NCI-H345 treated with DMSO at 0.1 percent for 48 hours (cell line): ENCODE measurements around the gene PCARE.

Experiments
- DNase-seq: peaks from one replicate; lab custom pipeline; 2025; ENCODE audit not compliant: unreplicated experiment; lab: John Stamatoyannopoulos, UW

The PCARE gene

DNA sequence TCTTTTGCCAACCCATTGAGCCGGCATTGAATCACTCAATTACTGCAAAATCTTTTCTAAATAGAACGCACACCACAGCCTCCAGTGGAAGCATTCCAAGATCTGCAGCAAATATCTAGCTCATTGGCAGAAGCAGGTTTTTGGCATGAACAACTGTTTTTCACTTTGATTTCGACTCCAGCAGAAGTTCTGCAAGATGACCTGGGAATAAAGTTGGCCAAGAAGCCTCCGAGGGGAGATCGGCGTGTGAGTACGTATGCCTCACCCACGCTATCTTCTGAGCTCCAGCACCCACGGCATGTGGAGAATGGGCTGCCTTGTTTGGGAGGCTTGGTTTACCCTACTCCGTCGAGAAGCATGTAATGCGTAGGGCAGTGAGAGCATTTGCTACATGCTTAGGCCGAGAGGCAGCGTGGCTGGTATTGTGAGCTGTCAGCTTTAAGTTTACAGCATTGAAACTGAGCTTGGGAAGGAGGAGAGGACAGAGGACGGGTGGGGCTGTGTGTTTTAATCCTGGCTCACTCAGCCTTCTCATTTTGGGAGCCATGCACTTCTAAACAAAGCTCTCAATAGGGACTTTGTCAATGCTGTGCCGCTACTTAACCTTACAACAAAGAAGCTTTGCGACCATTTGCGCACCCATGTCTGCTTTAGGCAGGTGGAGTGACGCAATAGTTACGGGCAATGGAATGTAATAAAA is 10.5 kb downstream of the PCARE start:
- DNase-seq = no peak

DNA sequence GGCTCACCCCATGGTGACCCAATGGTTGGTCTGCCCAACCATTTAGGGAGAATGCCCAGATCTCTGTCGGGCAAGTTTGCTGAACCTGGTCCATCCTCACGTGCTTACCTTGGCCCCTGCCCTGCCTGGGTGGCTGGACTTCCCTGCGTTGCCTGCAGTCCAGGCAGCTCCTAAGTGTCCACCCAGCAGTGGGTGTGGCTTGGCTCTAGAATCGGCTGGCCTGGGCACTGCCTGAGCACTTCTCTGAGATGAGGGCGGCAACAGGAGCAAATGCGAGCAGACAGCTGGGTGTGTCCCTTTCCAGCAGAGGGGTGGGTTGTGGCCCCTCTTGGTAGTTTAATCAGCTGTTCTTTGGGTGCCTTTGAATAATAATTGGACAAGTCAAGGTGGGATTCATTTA is 11.3 kb downstream of the PCARE start:
- DNase-seq = no peak

DNA sequence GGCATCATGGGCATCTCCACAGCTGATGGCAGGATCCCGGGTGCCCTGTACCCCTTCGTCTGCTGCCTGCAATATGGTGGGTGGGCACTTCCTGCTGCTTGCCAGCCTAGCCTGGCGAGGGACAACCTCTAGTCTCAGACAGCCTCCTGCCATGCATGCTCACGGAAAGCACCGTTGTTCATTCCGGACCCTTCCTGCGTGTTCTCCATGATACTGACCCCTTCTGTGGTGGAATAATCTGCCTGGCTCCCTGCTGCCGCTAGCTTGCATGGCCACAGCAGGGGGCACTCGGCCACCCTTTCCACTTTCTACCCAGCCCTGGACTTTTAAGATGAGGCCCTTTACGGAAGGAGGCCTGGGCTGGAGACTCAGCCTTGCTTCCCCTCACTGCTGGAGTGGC is 12.0 kb downstream of the PCARE start:
- no peak for DNase-seq

DNA sequence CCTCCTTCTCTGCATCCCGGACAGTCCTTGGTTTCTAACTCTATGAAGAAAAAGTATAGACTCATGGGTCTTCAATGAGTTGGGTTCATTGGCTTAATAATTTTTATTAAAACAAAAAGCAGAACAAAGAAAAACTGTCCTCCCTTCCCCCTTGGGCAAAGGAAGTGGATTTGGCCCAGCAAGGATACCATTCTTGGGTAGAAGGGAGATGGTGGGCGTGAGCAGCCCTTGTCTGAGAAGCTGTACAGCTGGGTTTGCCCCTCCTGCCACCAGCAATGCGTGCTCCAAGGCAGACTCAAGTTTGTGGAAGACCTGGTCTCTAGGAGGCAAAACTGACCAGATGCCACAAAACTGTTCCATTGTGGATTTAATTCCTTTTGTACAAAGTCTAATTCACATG is 12.7 kb downstream of the PCARE start:
- no peak for DNase-seq

DNA sequence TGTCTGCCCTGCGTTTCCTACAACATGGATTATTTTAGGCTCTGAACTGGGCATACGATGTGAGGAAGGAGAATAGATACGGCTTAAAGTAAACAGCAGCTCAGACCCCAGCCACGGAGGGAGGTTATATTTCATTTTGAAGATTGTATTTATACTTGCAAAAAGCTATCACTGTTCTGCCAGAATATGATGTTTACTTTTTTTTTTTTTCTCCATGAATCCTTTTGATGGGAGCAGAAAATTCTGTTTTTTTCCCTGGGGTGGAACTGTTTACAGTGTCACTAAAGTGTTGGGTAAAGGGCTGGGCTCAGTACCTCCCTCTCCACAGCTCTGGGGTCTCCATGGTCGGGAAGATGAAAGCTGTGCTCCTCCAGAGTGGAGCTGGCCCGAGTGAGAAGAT is 13.1 kb downstream of the PCARE start:
- no peak for DNase-seq

DNA sequence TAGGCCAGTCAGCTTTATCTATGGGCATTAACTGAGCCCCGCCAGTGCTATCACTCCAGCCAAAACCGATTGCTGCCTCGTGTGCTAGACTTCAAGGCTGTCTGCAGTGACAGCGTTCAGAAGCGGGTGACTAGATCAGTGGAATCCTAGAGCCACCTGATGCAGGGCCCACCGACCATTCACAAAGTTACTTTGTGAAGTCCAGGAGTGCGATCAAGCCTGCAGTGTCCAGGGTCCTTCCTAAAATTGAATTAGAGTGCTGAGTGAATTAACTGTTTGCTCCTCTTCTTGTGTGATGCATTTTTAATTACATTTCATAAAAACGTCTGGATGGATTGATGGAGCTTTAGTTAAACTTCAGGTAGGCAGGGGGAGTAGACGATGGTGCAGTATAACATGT is 13.9 kb downstream of the PCARE start:
- DNase-seq = no peak

DNA sequence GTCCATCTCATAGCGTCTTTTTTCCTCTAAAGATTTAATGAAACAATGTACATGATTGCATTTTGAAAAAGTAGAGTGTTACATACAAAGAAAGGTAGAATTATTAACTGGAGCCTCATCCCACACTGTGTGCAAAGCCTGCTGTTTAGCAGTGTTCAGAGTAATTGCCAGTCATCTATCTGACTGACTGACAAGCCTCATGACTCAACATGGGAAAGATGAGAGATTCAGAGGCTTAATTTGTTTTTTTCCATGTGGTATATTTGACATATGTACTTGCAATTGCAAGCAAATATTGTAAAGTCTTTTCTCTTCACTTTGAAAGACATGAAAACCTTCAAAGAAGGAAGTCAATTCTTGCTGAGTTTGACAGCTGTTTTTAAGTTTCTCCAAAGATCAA is 14.7 kb downstream of the PCARE start:
- DNase-seq = no peak

DNA sequence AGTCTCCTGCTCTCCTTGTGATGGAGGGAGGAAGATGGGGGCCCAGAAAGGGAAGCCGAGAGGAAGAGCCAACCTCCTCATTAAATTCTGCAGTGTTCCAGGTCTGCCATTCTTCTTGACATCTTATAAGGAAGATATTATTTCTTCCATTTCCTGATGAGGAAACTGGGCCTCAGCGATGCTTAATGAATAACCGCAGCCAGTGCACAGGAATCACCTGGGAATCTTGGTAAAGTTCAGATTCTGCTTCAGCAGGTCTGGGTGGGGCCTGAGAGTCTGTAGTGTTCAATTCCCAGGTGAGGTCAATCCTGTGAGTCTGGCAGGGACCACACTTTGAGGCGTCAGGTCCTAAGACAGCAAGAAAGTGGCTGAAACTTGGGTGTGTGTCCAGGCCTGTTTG is 17.3 kb downstream of the PCARE start:
- DNase-seq = no peak

DNA sequence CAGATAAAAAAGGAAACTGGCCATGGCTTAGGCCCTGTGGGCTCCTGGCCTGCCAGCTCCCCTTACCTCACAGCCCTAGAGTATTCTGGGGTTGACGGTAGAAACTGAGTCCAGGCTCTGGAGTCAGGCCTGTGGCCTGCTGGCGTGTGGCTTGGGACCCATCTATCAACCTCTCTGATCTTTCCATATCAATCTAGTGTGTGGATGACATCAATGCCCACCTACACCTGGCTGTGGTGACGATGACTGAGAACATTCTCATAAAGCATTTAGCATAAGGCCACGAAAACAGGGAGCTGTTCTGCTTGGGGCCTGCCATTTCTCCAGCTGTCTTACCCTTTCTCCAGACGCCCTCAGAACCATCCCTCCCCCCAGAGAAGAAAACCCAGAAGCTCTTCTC is 17.9 kb downstream of the PCARE start:
- DNase-seq = no peak

DNA sequence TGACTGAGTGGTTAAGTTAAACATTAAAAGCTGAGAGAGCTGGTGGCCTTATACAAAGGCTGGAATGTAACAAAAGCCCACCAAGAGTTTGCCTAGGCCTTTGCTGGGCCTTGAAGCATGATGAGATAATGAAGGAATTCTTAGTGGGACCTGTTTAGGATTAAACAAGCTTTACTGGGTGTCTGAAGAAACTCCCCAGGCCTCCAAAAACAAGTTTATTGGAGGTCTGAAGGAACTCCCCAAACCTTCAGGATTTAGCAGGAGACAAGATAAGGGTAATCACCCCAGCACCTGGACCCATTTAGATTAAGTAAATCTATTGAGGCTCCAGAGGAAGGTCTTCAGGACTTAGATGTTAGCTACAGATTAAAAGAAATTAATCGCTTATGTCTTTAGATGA is 18.7 kb downstream of the PCARE start:
- DNase-seq = no peak

DNA sequence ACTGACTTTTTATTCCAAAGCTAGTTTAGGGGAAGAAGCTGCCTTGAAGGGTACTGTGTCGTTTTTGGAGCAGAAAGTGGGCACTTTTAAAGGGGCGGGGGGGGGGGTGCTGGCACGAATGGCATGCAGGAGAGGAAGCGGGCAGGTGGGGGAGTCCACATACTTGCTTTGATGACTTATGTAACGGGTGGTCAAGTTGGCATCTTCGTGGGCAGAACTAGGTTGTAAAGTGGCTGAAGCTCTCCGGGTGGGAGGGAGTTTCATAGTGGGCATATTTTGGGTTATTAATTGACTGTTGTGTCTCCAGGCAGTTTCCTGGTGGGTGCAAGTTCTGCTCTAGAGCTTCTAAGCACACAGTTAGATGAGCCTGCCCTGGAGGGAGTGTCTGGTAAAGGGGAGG is 19.9 kb downstream of the PCARE start:
- no peak for DNase-seq

DNA sequence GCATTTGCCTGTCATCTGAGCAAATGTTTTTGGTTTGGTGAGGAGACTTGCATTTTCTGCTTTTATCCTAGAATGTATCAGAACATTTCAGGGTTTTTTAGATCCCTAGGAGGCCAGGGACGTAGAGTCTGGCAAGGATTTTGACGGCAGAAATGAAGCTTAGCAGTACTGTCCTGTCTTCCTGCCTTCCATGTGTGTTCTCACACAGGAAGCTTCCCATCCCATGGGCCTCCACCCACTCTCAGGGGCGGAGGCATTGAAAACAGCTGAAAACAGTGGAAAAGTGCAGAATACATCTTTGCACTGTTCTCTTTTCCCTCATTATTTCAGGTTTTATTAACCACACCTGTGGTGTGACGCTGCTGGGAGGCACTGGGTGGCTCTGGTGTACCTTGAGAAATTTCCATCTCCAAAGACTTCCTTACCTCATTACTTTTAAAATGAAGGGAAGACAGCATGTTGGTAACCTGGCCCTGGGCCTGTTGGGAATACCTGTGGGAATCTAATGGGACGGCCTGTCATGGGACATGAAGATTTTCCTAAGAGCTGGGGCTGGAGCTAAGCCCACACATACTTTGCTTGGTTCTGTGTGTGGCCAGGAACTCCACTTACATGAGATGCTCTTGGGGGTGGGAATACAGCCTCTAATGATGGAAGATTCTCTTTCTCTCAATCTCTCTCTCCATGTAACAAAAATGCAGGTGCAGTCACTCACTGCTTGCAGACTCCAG is 20.5 kb downstream of the PCARE start:
- no peak for DNase-seq

DNA sequence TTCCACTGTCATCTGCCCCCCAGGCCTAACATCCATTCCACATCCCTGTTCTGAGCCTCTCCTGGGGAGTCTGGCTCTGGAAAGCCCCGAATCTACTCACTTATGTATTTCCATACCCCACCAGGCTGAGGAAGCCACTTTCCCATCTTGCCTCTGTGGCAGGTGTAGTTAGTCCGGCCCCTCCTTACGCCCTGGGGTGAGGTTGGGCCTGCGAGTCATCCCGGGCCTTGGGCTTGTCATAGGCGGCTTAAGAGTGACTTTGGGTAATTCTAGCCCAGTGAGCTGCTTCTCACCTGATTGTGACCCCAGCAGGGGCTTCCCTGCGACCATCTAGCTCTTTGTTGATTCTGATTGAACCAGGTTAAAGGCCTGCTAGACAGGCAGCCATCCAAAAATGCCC is 21.1 kb downstream of the PCARE start:
- DNase-seq = no peak

DNA sequence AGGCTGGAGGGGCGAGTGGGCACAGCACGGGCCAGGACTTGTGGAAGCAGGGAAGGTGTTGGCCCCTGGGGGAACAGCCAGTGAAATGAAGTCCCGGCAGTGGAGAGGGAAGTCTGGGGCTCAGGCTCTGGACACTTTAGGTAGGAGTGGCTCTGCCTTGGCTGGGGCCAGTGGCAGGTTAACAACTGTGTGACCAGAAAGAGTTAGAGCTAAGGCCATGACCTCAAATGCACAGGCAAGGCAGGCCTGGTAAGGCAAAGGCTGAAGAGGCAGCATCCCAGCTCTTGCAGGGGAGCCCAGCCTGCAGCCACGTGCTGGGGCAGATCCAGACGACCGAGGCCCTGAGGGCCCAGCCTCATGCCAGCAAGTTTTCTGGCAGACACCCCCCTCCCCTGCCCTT is 21.5 kb downstream of the PCARE start:
- DNase-seq = no peak

DNA sequence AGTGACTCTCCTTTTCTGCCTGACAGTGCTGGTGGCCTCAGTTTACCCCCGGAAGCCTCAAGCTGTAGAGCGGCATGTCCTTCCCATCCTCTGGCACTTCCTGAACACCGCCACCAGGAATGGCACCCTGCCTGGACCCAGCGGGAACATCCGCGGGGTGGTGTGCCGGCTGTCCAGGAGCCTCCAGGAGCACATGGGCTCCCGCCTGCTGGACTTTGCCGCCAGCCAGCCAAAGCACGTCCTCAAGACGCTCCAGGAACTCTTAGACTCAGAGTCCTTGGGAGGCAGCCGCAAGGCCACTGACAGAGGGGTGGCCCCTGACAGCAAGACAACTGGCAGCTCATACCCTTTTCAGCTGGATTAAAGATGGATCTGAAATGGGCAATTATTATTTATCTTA is 22.6 kb downstream of the PCARE start:
- no peak for DNase-seq

DNA sequence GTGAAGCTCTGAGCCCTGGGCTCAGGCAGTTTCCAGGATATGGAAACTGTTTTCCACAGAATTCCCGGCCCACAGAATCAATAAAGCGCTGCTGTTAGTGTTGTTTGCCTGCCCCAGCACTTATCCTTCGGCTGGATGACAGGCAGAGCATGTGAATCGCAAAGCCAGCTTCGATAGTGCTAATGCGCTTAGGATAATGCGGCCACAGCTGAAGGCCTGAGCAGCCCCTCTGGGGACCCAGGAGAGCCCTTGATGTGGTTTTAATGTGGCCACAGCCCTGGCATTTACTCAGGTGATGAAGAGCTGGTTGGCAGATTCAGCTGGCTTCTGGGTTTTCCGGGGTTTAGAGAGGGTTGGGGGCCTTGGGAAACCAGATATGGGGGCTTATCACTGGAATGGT is 23.7 kb downstream of the PCARE start:
- DNase-seq = no peak

DNA sequence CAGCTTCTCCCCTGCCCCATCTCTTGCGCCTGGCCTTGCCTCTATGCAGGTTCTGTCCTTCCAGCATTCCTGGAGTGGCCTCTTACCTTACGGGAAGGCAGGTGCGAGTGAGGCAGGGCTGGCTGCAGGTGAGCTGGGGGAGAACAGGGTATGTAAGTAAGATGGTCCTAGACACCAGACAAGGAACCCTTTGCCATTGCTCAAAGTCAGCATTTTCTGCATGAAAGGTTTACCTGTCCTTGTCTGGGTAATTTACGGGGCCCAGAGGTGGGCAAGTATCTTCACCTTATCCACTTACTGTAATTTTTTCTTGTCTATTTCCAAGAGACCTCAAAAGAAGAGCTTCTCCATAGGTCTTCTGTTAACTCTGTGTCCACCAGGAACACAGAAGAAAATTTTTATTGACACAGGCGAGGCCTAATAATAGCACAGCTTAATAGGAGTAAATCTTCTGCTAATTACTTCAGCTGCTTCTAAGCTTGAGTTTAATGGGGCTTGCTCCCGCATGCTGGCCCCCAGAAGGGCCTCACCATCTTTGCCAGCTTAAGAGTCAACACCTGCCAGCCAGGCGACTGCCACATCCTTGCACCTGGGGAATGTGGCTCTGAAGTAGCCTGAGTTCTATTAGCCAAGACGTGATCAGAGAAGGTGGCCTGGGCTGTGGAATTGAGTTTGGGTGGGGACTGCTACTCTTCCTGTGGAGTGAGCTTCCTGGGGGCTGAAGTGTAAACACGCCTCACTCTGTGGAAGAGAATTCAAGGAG is 27.1 kb downstream of the PCARE start:
- no peak for DNase-seq

DNA sequence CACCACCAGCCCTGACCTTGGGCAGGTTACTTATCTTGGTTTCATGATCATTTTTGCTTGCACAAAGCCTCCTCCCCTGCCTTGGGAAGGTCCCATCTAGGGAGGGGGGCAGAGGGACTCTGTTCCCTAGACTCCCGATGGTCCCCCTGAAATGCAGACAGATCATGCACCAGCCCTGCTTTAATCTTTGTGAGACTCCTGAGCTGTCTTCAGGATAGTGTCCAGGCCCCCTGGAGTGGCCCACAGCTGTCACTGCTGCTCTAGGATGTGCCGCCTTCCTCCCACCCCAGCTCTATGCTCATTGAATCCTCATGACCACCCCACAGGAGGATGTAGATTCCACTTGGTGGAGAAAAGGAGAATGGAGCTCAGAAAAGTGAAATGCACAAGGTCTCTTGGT is 28.0 kb downstream of the PCARE start:
- no peak for DNase-seq

DNA sequence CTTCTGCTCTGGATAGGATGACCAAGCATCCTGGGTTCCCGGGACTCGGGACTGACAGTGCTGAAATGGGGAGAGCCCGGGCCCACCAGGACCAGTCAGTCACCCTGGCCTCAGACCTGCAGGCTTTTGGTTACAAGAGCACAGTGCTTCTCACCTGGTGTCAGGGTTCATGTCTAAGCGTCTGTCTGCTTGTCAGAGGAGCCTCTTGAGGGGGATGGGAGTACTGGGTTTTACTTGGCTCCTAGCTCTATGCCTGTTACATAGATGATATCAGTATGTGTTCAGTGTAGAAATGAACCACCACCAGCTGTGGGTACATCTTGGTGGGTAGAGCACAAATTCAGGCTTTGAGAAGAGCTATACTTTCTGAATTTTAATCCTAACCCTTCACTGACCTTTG is 29.9 kb downstream of the PCARE start:
- DNase-seq = no peak

DNA sequence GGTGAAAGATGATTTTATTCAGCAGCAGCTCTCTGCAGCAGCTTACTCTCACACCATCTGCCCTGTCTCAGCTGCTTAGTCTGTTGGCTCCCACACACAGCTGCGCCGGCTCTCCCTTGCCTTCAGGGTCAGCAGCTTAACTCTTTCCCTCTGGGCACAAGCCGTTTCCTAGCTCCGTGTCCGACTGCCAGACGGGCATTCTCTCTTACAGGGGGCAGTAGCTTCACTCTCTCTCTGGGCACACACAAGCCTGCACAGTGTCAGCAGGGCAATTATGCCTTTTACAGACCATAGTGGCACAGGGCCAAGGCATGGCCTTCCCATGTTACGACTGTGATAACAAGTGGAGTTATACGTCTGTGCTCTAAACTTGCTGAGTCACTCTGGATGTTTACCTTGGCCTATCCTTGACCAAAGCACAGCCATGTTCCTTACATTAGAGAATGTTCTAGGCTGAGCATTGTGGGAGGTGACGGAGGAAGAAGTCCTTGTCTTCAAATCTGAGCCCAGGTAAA is 31.7 kb downstream of the PCARE start:
- no peak for DNase-seq

DNA sequence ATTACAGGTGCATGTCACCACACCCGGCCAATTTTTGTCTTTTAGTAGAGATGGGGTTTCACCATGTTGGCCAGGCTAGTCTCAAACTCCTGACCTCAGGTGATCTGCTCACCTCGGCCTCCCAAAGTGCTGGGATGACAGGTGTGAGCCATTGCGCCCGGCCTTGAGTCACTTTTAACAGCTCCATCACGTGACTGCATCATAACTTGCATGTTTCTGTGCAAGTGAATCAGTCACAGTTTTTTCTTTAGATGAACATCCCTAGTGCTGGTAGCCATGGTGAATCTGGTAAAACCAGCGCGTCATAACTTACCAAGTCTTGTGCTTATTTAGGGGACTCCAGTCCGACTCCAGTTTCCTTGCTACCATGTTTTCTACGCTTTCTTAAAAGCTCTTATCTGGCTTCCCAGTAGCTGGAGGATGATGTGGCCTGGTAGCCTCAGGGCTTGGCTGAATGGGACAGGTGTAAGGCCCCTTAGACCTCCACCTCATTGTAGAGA is 33.1 kb downstream of the PCARE start:
- no peak for DNase-seq

DNA sequence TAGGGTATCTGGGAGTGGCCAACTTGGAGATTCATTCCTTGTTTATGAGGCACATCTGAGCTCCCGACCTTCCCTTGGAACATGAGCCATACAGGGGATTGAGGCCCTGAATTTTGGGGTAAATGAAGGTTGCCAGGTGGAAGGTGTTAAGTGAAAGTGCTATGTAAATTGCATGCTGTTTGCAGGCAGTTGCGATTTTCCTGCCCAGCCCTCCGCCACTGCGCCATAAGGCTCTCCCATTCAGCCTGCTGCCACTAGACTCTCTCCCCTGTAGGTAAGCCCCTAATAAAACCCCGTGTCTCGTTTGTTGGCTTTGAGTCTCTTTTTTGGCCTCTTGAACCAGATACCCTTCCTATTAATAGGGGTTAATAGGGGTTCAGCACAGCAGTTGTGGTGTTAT is 33.8 kb downstream of the PCARE start:
- DNase-seq = no peak
